ENCODE data around the gene ABL1. TPM values are rescaled to one million over a fixed set of nuclear protein-coding genes. Genes with fewer than 3 reads are reported as not detected.

The ABL1 gene
- total RNA-seq, 1 donor from 2014 or later, result 121 TPM

DNA sequence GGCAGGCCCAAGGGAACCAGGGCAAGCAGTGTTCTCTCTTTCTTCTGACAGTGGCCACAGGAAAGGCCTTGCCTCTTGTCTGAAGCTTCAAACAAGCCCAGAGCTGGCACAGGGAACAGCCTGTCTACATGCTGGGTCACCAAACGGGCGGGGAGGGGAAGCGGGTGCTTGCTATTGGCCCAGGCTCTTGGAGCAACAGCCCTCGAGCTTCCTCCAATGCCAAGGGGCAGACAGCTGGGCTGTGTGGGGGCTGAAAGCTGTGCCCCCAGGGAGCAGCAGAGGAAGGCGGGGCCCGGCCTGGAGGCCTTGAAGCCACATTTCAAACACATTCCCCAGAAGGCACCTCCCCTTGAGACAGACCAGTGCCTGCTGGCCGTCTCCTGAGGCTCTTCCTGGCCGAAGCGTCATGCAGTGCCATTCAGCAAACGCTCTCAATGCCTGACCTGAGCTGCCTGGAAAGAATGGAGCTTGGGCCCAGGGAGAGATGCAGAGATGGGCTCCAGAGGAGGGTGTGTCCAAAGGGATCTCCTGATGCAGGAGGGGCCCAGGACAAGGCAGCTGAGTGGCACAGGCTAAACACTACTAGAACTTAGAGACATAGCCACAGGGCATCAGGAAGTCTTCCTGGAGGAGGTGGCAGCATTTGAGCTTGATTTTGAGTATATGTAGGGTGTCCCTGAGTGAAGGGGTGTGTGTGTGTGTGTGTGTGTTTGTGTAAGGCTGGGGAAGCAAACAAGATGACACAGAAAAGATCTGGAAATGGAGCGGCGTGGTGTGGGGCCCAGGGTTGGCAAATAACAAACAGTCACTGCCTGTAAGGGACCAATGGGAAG lies 101.4 kb downstream of the ABL1 start:
- peak overlapping the region; percentile 68 for H3K4me3 Mint-ChIP-seq (ENCODE audit: unreplicated experiment)
- TF ChIP-seq, protein P1, sequence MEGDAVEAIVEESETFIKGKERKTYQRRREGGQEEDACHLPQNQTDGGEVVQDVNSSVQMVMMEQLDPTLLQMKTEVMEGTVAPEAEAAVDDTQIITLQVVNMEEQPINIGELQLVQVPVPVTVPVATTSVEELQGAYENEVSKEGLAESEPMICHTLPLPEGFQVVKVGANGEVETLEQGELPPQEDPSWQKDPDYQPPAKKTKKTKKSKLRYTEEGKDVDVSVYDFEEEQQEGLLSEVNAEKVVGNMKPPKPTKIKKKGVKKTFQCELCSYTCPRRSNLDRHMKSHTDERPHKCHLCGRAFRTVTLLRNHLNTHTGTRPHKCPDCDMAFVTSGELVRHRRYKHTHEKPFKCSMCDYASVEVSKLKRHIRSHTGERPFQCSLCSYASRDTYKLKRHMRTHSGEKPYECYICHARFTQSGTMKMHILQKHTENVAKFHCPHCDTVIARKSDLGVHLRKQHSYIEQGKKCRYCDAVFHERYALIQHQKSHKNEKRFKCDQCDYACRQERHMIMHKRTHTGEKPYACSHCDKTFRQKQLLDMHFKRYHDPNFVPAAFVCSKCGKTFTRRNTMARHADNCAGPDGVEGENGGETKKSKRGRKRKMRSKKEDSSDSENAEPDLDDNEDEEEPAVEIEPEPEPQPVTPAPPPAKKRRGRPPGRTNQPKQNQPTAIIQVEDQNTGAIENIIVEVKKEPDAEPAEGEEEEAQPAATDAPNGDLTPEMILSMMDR (IDR thresholded peaks at IDR 0.05; ENCODE audit: unreplicated experiment), result no peak
- peaks cover 4% of the 10 kb centered on the region for H3K36me3 Mint-ChIP-seq (ENCODE audit: low read depth, unreplicated experiment)
- no peaks in the 10 kb centered on the region for H3K9me3 Mint-ChIP-seq (ENCODE audit: unreplicated experiment)
- peaks cover 20% of the 10 kb centered on the region for H3K27me3 Mint-ChIP-seq (ENCODE audit: unreplicated experiment)
- H3K4me1 Mint-ChIP-seq (ENCODE audit: unreplicated experiment), result peaks cover 16% of the 10 kb centered on the region
- no peak for DNase-seq (ENCODE audit: low spot score)
- no peak overlapping the region for H3K27ac Mint-ChIP-seq (ENCODE audit: unreplicated experiment)

Other genes with a start within 250 kb of the ABL1 start
- gene PRDM12, start 170.7 kb upstream of the ABL1 start, total RNA-seq (ENCODE audit: unreplicated experiment), result not detected
- 26.0 TPM for gene EXOSC2, start 141.5 kb upstream of the ABL1 start, total RNA-seq (ENCODE audit: unreplicated experiment)
- gene QRFP, start 61.6 kb downstream of the ABL1 start, total RNA-seq (ENCODE audit: unreplicated experiment), result not detected
- 0.33 TPM for gene FIBCD1, start 104.0 kb downstream of the ABL1 start, total RNA-seq (ENCODE audit: unreplicated experiment)
- 30.1 TPM for gene LAMC3, start 173.9 kb downstream of the ABL1 start, total RNA-seq (ENCODE audit: unreplicated experiment)

Data from endothelial cell (in vitro differentiated cells).